ENCODE data around the gene PEDS1.
A peak's percentile ranks its signal among the peaks of the same experiment; 100 is the strongest.
"Not testable (repeated sequence)": the region's sequence is repeated elsewhere in the genome, so short reads cannot be mapped to it uniquely, and the experiment has no call there.

PEDS1 gene

DNA sequence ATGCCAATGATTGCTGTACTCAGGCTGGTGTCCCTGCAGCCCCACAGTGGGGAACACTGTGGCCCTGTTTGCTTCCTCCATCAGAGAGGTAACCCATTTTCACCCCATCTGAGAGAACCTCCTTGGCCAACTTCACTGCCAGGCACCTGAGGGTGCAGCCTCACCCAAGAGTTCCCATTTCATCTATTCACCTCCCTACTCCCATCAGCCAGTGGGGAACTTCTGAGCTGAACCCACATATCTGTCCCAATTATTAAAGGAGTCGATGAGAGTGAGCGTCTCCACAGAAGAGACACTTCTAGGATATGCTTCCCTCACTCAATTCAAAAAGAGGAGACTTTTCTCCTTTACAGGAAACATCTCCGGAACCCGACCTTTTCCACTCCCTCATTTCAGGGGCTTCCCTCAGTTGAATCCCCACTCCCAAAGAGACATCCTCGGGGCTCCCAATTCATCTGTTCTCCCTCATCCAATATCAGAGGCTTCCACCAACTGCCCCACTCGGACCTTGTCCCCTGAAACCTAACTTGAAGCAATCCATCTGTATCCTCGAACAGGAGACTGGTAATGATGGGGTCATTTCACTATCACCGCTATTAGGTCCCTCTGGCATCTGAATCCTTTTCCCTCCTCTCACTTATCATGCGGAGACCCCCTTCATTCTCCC lies 41.6 kb downstream of the PEDS1 start:
- no peak for DNase-seq

DNA sequence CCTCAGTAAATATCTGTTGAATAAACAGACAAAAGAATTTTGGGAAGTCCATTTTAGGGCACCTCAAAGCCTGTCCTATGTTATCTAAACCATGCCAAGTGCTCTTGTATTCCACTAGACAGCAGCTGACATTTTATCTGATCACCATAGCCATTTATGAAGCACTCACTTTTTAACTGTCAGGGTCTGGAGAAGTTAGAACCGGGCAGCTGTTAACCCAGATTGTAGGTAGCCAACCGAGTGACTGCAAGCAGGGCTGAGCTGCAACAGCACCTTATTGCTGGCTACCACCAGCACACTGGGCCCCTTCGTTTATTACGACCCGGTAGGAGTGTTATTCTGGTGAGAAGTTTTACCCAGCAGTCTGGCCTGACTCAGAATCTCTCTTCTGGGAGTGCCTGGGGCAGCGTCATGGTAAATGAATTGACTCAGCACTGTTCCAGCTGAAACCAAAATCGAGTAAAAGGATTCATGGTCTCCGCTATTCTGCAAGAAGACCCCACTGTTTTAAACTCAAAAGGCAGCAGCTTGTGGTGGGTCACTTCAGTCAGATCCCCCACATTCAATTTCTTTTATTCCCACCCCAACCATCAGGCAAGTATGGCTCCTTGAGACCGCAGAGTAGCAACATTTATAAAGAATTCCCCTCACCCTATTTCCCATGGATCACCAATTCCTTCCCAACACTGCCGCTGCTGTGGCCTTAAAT lies 42.2 kb downstream of the PEDS1 start:
- DNase-seq = no peak

DNA sequence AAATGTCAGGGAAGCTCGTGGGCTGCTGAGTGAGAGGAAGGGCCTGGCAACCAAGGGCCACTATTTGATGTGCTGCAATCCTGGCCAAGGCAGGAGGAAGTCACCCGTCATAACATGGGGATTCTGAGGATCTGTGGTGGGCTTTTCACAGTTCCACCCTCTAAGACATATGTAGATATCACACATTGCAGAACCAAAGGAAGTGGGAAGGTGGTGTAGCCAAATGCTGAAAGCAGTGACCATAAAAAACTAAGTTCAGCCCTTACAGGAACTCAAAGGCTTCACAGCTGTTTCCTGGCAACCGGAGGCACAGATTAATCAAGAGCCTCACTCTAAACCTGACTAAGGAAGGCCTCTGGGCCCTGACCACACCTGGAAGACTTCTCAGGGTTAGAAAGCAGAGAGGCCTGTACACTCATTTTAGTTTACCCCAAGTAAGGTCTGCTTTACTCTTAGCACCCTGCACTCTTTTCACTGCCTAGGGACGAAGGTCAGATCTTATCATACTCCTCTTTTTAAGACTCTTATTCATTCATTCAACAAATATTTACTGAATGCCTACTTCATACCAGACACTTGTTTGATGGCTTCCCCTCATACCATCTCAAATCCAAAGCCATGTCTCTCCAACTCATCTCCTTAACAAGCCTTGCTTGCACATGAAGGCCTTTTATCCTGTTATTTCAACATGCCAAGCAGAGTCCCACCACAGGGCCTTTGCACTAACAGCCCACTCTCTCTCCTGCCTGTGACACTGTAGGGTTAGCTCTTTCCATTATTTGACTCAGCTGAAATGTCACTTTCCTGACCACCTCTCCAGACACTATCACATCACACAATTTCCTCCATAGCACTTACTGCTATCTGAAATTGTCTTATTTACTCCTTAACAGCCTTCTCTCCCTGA lies 43.1 kb downstream of the PEDS1 start:
- peak; percentile 62 to 78 for DNase-seq

DNA sequence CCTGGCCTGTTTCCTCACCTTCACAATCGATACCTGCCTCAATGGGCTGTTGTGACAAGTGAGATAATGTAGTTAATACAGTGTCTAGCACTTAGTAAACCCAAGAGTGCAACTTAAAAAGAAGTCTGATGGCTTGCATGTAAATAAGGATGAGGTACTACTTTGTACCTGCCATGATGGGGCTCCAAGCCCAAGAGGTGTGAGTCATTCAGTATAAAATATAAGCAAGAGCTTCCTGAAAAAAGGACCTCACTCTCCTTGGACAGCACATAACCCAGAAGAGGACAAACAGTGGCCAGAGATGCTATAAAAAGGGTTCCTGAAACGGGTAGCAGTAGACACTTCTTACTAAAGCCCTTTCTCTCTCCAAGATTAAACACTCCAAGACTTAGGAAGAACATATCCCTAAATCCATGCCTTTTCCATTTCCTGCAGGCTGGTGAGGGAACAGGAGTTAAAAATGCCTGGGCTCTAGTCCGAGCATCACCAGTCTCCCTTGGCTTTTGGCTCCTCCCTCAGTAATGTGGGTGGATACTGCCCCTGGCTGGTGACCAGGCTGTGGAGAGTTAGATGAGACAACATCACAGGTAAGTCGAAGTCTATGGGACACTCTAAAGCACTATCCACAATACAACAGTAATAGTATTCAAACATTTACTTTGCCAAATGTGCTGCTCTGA lies 44.8 kb downstream of the PEDS1 start:
- DNase-seq = no peak

DNA sequence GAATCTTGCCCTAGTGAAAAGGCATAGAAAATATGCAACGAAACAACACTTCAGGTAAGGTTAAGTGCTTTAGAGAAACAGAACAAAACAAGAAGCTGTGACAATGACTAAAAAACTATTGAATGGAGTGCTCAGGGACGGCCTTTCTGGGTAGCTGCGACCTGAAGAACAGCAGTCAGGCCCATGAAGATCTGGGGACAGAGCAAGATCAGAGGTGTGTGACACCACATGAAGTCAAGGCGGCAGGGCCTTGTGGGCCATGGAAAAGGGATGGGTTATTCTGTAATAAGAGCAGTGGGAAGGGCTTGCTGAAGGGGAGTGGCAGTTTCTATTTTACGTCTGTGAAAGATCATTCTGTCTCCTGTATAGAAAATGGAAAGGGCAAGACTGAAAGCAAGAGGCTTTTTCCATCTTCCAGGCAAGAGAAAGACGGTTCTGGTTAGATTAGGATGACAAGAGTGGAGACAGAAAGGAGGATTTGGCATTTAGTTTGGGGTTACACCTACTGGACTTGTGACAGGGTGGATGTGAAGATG lies 45.7 kb downstream of the PEDS1 start:
- DNase-seq = no peak

DNA sequence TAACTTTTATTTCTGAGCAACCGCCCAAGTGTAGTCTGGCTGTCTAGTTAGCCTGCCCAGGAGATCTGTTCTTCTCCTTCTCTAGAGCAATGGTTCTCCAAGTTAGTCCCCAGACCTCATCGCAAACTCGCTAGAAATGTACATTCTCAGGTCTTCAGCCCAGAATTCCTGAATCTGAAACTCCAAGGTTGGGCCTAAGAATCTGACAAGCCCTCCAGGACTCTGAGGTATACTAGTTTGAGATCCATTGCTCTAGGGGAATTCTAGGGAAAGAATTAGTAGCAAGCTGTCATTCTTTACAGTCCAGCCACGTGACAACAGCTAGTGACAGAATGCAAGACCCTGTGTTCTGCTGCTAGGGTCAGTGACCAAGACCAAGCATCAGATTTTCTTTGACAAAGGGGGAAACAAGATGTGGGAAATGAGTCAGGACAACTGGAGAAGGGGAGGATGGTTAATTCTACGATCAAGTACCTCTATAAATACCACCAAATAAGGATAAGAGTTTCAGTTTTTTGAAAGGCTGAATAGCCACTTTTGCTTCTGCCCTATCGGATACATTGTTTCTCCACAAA lies 46.4 kb downstream of the PEDS1 start:
- DNase-seq = no peak

DNA sequence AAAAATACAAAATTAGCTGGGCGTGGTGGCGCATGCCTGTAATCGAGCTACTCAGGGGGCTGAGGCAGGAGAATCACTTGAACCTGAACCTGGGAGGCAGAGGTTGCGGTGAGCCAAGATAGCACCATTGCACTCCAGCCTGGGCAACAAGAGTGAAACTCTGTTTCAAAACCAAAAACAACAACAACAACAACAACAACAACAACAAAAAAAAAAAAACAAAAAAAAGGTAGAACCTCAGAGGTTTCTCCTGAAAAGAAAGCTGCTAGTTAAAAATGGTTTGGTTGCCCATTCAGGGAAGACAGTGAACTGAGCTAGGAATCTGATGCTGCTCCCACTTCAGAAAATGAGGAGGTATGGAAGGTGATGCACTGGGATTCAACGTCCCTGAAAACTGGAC lies 46.9 kb downstream of the PEDS1 start:
- not testable (repeated sequence) for DNase-seq

Data from AML-193 (cell line).